Activated T-helper 2 cell treated with anti-CD3 and anti-CD28 coated beads, Interferon-gamma antibody, Interleukin-2, Interleukin-4, amounts not matched to agents 10 μg/mL and 5 μg/mL and 100 μg/mL, durations not matched to agents 14 hours and 24 hours and 36 hours (primary cell): ENCODE measurements around the gene LNPEP. TPM values are rescaled to one million over a fixed set of nuclear protein-coding genes. Genes with fewer than 3 reads are reported as not detected.

Source experiments
- DNase-seq: peaks from one replicate; pipeline ENCODE4 v3.0.0; 2021; ENCODE audit warnings: low spot score
- H3K27ac Mint-ChIP-seq: one replicate; pipeline ENCODE4 v1.8.0; 2021; ENCODE audit warnings: mixed read lengths
- H3K27me3 Mint-ChIP-seq: one replicate; pipeline ENCODE4 v1.8.0; 2021; ENCODE audit warnings: low read depth, mixed read lengths
- H3K36me3 Mint-ChIP-seq: one replicate; pipeline ENCODE4 v1.8.0; 2021; ENCODE audit warnings: low read depth, mixed read lengths
- H3K4me1 Mint-ChIP-seq: one replicate; pipeline ENCODE4 v1.8.0; 2021; ENCODE audit warnings: low read depth, mixed read lengths
- H3K4me3 Mint-ChIP-seq: one replicate; pipeline ENCODE4 v1.8.0; 2021; ENCODE audit warnings: low read depth, mild to moderate bottlenecking, moderate library complexity, mixed read lengths
- H3K9me3 Mint-ChIP-seq: one replicate; pipeline ENCODE4 v1.8.0; 2021; ENCODE audit warnings: mixed read lengths
- intact Hi-C: fragments of 100-400 bp; cut with micrococcal nuclease; formaldehyde crosslinking; loops from one replicate; pipeline ENCODE4 v1.15.1; 2023
- total RNA-seq: library from RNA; stranded (reverse); gene quantifications from 2 replicates; pipeline ENCODE4 v1.2.3, GENCODE V29; 2022

LNPEP gene
- 37.5 and 37.9 TPM in 2 replicates for total RNA-seq

GRCh38 chr5:96935559-96936430 is at the start of gene LNPEP:
LNPEP (plus strand) TSS chr5:96936080; CDS start chr5:96936156, 76 bp downstream.
- Mint-ChIP-seq H3K9me3 (no peaks in the 10 kb centered on the region), H3K27me3 (no peaks in the 10 kb centered on the region), H3K4me1 (peaks cover 60% of the 10 kb centered on the region), H3K27ac (peak within 1 kb of the TSS; percentile 99), H3K4me3 (peak within 1 kb of the TSS; percentile 88), H3K36me3 (peaks cover 24% of the 10 kb centered on the region)
- intact Hi-C loops, result loop anchor here (1.0 to 10.0 kb wide), 13 partner anchors 22 to 1989 kb away; partner anchors contain the start of genes CAST, CHD1, ELL2 and RIOK2
- peak; percentile 96 for DNase-seq

- Mint-ChIP-seq H3K27ac (peak overlapping the region; percentile 48), H3K4me1 (peaks cover 51% of the 10 kb centered on the region), H3K36me3 (peaks cover 76% of the 10 kb centered on the region), H3K9me3 (no peaks in the 10 kb centered on the region), H3K4me3 (no peak overlapping the region), H3K27me3 (no peaks in the 10 kb centered on the region)
- DNase-seq, result no peak
- intact Hi-C loops, result loop anchor here (10.0 kb wide), 1 partner anchor 229 kb away; the partner anchor contains the start of gene CAST
Observed at GRCh38 chr5:96893342-96893741, 42.5 kb upstream of the LNPEP start.

GRCh38 chr5:96896276-96896675 is 39.6 kb upstream of the LNPEP start:
- Mint-ChIP-seq H3K4me3 (peak overlapping the region; percentile 82), H3K36me3 (peaks cover 79% of the 10 kb centered on the region), H3K9me3 (no peaks in the 10 kb centered on the region), H3K27ac (peak overlapping the region; percentile 96), H3K4me1 (peaks cover 50% of the 10 kb centered on the region), H3K27me3 (no peaks in the 10 kb centered on the region)
- intact Hi-C loops, result loop anchor here (1.0 to 10.0 kb wide), 7 partner anchors 10 to 231 kb away; partner anchors contain the start of genes CAST and ERAP2
- peak; percentile 39 for DNase-seq

- Mint-ChIP-seq H3K36me3 (peaks cover 82% of the 10 kb centered on the region), H3K4me1 (peaks cover 50% of the 10 kb centered on the region), H3K27ac (peak overlapping the region; percentile 96), H3K27me3 (no peaks in the 10 kb centered on the region), H3K9me3 (no peaks in the 10 kb centered on the region), H3K4me3 (peak overlapping the region; percentile 82)
- DNase-seq, result no peak
- intact Hi-C loops, result loop anchor here (1.0 to 10.0 kb wide), 7 partner anchors 11 to 232 kb away; partner anchors contain the start of genes CAST and ERAP2
Observed at GRCh38 chr5:96896806-96897205, 39.1 kb upstream of the LNPEP start.

GRCh38 chr5:96901384-96901783 is 34.5 kb upstream of the LNPEP start:
- no peak overlapping the region for H3K27ac Mint-ChIP-seq
- no peaks in the 10 kb centered on the region for H3K27me3 Mint-ChIP-seq
- intact Hi-C loops, result no loop called here
- H3K4me1 Mint-ChIP-seq, result peaks cover 20% of the 10 kb centered on the region
- H3K36me3 Mint-ChIP-seq, result peaks cover 79% of the 10 kb centered on the region
- no peak overlapping the region for H3K4me3 Mint-ChIP-seq
- no peaks in the 10 kb centered on the region for H3K9me3 Mint-ChIP-seq
- no peak for DNase-seq

GRCh38 chr5:96901841-96902240 is 34.0 kb upstream of the LNPEP start:
- Mint-ChIP-seq H3K27ac (no peak overlapping the region), H3K4me1 (peaks cover 16% of the 10 kb centered on the region), H3K27me3 (no peaks in the 10 kb centered on the region), H3K4me3 (no peak overlapping the region), H3K9me3 (no peaks in the 10 kb centered on the region), H3K36me3 (peaks cover 75% of the 10 kb centered on the region)
- intact Hi-C loops, result no loop called here
- DNase-seq, result no peak

- intact Hi-C loops, result no loop called here
- no peak for DNase-seq
- Mint-ChIP-seq H3K9me3 (no peaks in the 10 kb centered on the region), H3K4me3 (no peak overlapping the region), H3K36me3 (peaks cover 68% of the 10 kb centered on the region), H3K27ac (no peak overlapping the region), H3K27me3 (no peaks in the 10 kb centered on the region), H3K4me1 (peaks cover 9% of the 10 kb centered on the region)
Observed at GRCh38 chr5:96902876-96903275, 33.0 kb upstream of the LNPEP start.

GRCh38 chr5:96903300-96903699 is 32.6 kb upstream of the LNPEP start:
- no peak overlapping the region for H3K4me3 Mint-ChIP-seq
- H3K4me1 Mint-ChIP-seq, result peaks cover 9% of the 10 kb centered on the region
- H3K36me3 Mint-ChIP-seq, result peaks cover 72% of the 10 kb centered on the region
- no peak for DNase-seq
- intact Hi-C loops, result no loop called here
- H3K27me3 Mint-ChIP-seq, result no peaks in the 10 kb centered on the region
- no peak overlapping the region for H3K27ac Mint-ChIP-seq
- no peaks in the 10 kb centered on the region for H3K9me3 Mint-ChIP-seq

- Mint-ChIP-seq H3K27ac (no peak overlapping the region), H3K36me3 (peaks cover 71% of the 10 kb centered on the region)
Observed at GRCh38 chr5:96904054-96904931, 31.6 kb upstream of the LNPEP start.

GRCh38 chr5:96905864-96906263 is 30.0 kb upstream of the LNPEP start:
- H3K36me3 Mint-ChIP-seq, result peaks cover 70% of the 10 kb centered on the region
- H3K27me3 Mint-ChIP-seq, result no peaks in the 10 kb centered on the region
- DNase-seq, result no peak
- H3K4me1 Mint-ChIP-seq, result peaks cover 6% of the 10 kb centered on the region
- intact Hi-C loops, result no loop called here
- no peaks in the 10 kb centered on the region for H3K9me3 Mint-ChIP-seq
- no peak overlapping the region for H3K4me3 Mint-ChIP-seq
- no peak overlapping the region for H3K27ac Mint-ChIP-seq

More at GRCh38 chr5:96904054-96904931, 31.6 kb upstream of the LNPEP start:
- no peaks in the 10 kb centered on the region for H3K27me3 Mint-ChIP-seq
- DNase-seq, result no peak
- peaks cover 8% of the 10 kb centered on the region for H3K4me1 Mint-ChIP-seq
- intact Hi-C loops, result no loop called here
- no peaks in the 10 kb centered on the region for H3K9me3 Mint-ChIP-seq
- H3K4me3 Mint-ChIP-seq, result no peak overlapping the region

- peaks cover 6% of the 10 kb centered on the region for H3K4me1 Mint-ChIP-seq
- peaks cover 59% of the 10 kb centered on the region for H3K36me3 Mint-ChIP-seq
- no peaks in the 10 kb centered on the region for H3K27me3 Mint-ChIP-seq
- no peak overlapping the region for H3K4me3 Mint-ChIP-seq
- no peak overlapping the region for H3K27ac Mint-ChIP-seq
- H3K9me3 Mint-ChIP-seq, result no peaks in the 10 kb centered on the region
- intact Hi-C loops, result no loop called here
- no peak for DNase-seq
Observed at GRCh38 chr5:96909003-96909402, 26.9 kb upstream of the LNPEP start.

GRCh38 chr5:96909435-96909834 is 26.4 kb upstream of the LNPEP start:
- intact Hi-C loops, result no loop called here
- H3K27ac Mint-ChIP-seq, result no peak overlapping the region

More at GRCh38 chr5:96909435-96909834, 26.4 kb upstream of the LNPEP start:
- H3K4me3 Mint-ChIP-seq, result no peak overlapping the region
- peaks cover 8% of the 10 kb centered on the region for H3K4me1 Mint-ChIP-seq
- H3K36me3 Mint-ChIP-seq, result peaks cover 59% of the 10 kb centered on the region
- DNase-seq, result no peak
- no peaks in the 10 kb centered on the region for H3K9me3 Mint-ChIP-seq
- H3K27me3 Mint-ChIP-seq, result no peaks in the 10 kb centered on the region
